KMS-11 (cell line): ENCODE results near the gene LRFN3.
"Not testable (repeated sequence)": the region's sequence is repeated elsewhere in the genome, so short reads cannot be mapped to it uniquely, and the experiment has no call there.

ENCODE experiments used
- H2AFZ ChIP-seq: fragments of 200-600 bp; sonication (generic); 2 replicates; pipeline ENCODE4 v1.6.1; 2016; ENCODE audit warnings: antibody characterized with exemption, mixed run types, low read depth
- H3K27ac ChIP-seq: fragments of 200-600 bp; sonication (generic); 2 replicates; pipeline ENCODE4 v1.6.1; 2016; ENCODE audit warnings: mild to moderate bottlenecking, mixed run types
- H3K27me3 ChIP-seq: fragments of 200-600 bp; sonication (generic); 2 replicates; pipeline ENCODE4 v1.6.1; 2017; ENCODE audit warnings: mild to moderate bottlenecking, low read depth, mixed run types, moderate library complexity; ENCODE audit not compliant: insufficient read depth
- H3K36me3 ChIP-seq: fragments of 200-600 bp; sonication (generic); 2 replicates; pipeline ENCODE4 v1.6.1; 2017; ENCODE audit warnings: mild to moderate bottlenecking, mixed run types; ENCODE audit not compliant: insufficient read depth
- H3K4me1 ChIP-seq: fragments of 200-600 bp; sonication (generic); 2 replicates; pipeline ENCODE4 v1.6.1; 2016; ENCODE audit warnings: mild to moderate bottlenecking, low read depth, mixed run types; ENCODE audit not compliant: poor library complexity, severe bottlenecking
- H3K4me2 ChIP-seq: fragments of 200-600 bp; sonication (generic); 2 replicates; pipeline ENCODE4 v1.7.0; 2016; ENCODE audit warnings: mild to moderate bottlenecking, mixed run types
- H3K4me3 ChIP-seq: fragments of 200-600 bp; sonication (generic); IDR thresholded peaks from 2 replicates; pipeline ENCODE4 v1.6.1; 2017; ENCODE audit warnings: low read depth, low read length, mixed read lengths; ENCODE audit not compliant: insufficient read depth
- H3K79me2 ChIP-seq: fragments of 200-600 bp; sonication (generic); 2 replicates; pipeline ENCODE4 v1.6.1; 2016; ENCODE audit warnings: low read depth, mixed run types; ENCODE audit not compliant: insufficient read depth
- H3K9ac ChIP-seq: fragments of 200-600 bp; sonication (generic); 2 replicates; pipeline ENCODE4 v1.6.1; 2016; ENCODE audit warnings: mild to moderate bottlenecking, mixed run types
- H4K20me1 ChIP-seq: fragments of 200-600 bp; sonication (generic); 2 replicates; pipeline ENCODE4 v1.6.1; 2016; ENCODE audit warnings: mild to moderate bottlenecking, mixed run types; ENCODE audit not compliant: insufficient read depth
- TF ChIP-seq, protein P1 (sequence below): fragments of 200-600 bp; sonication (generic); conservative IDR thresholded peaks from 2 replicates; pipeline ENCODE4 v1.6.1; 2017; ENCODE audit warnings: low read depth, mild to moderate bottlenecking, antibody characterized with exemption, low read length, moderate library complexity, mixed read lengths

The LRFN3 gene

GRCh38 chr19:35908973-35909683 is 27.0 kb upstream of the LRFN3 start:
- no peaks in the 10 kb centered on the region for H4K20me1 ChIP-seq
- H3K9ac ChIP-seq, result no peak overlapping the region
- no peak overlapping the region for H2AFZ ChIP-seq
- no peaks in the 10 kb centered on the region for H3K36me3 ChIP-seq
- H3K27me3 ChIP-seq, result peaks cover 2% of the 10 kb centered on the region; the same call in 1 of the 2 replicates
- no peak overlapping the region for H3K4me2 ChIP-seq
- H3K4me3 ChIP-seq, result no peak overlapping the region
- no peaks in the 10 kb centered on the region for H3K79me2 ChIP-seq
- TF ChIP-seq, protein P1, sequence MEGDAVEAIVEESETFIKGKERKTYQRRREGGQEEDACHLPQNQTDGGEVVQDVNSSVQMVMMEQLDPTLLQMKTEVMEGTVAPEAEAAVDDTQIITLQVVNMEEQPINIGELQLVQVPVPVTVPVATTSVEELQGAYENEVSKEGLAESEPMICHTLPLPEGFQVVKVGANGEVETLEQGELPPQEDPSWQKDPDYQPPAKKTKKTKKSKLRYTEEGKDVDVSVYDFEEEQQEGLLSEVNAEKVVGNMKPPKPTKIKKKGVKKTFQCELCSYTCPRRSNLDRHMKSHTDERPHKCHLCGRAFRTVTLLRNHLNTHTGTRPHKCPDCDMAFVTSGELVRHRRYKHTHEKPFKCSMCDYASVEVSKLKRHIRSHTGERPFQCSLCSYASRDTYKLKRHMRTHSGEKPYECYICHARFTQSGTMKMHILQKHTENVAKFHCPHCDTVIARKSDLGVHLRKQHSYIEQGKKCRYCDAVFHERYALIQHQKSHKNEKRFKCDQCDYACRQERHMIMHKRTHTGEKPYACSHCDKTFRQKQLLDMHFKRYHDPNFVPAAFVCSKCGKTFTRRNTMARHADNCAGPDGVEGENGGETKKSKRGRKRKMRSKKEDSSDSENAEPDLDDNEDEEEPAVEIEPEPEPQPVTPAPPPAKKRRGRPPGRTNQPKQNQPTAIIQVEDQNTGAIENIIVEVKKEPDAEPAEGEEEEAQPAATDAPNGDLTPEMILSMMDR, result no peak
- no peaks in the 10 kb centered on the region for H3K4me1 ChIP-seq
- no peak overlapping the region for H3K27ac ChIP-seq

DNA sequence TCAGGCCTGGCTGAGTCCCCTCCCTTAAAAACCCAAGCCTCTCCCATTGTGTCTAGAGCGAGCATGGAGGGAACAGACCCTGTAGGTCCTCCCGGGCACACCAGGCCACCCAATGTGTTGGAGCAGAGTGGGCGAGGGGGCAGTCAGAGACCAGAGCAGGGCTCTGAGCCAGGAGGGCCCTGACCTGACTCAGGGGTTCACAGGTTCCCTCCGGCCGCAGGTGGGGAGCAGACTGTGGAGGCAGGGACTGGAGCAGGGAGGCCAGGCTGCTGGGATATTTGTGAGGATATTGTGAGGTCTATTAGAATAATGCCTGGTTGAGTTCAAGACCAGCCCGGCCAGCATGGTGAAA is 26.5 kb upstream of the LRFN3 start:
- Histone ChIP-seq H4K20me1 (no peaks in the 10 kb centered on the region), H3K27me3 (peaks cover 2% of the 10 kb centered on the region; the same call in 1 of the 2 replicates), H3K4me1 (no peaks in the 10 kb centered on the region), H3K4me3 (no peak overlapping the region), H3K27ac (no peak overlapping the region), H2AFZ (no peak overlapping the region), H3K79me2 (no peaks in the 10 kb centered on the region), H3K4me2 (no peak overlapping the region), H3K9ac (no peak overlapping the region), H3K36me3 (no peaks in the 10 kb centered on the region)
- TF ChIP-seq, protein P1, result no peak

- not testable (repeated sequence) for H3K4me2 ChIP-seq, H3K9ac ChIP-seq, H3K79me2 ChIP-seq, H3K4me1 ChIP-seq, H4K20me1 ChIP-seq, H3K27me3 ChIP-seq, H3K27ac ChIP-seq, H3K36me3 ChIP-seq, H3K4me3 ChIP-seq, H2AFZ ChIP-seq
These were observed 25.8 kb upstream of the LRFN3 start for GRCh38 chr19:35910355-35910754.

DNA sequence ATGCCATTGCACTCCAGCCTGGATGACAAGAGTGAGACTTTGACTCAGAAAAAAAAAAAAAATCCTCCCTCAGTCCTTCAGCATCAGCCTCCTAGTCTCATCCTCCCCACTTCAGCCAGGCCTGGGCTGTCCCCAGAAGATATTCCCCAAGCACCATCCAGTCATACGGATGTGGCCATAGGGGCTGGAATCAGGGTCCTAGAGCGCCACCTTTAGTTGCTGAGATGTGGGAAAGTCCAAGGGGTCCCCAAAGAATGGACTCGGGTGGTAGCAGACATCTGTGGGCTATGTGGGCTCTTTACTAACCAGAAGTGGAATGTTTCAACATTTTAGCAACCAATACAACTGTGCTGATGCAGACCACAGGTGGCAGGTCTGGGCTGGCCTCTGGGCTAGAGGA is 25.0 kb upstream of the LRFN3 start:
- Histone ChIP-seq H3K27me3 (peaks cover 11% of the 10 kb centered on the region; the same call in 1 of the 2 replicates), H3K4me1 (no peaks in the 10 kb centered on the region), H3K4me3 (no peak overlapping the region), H3K27ac (no peak overlapping the region), H3K4me2 (no peak overlapping the region), H3K9ac (no peak overlapping the region), H2AFZ (no peak overlapping the region), H4K20me1 (no peaks in the 10 kb centered on the region), H3K79me2 (no peaks in the 10 kb centered on the region), H3K36me3 (no peaks in the 10 kb centered on the region)
- TF ChIP-seq, protein P1, result no peak

- no peaks in the 10 kb centered on the region for H4K20me1 ChIP-seq
- no peaks in the 10 kb centered on the region for H3K79me2 ChIP-seq
- H3K4me1 ChIP-seq, result no peaks in the 10 kb centered on the region
- no peaks in the 10 kb centered on the region for H3K36me3 ChIP-seq
- no peak overlapping the region for H3K27ac ChIP-seq
- peaks cover 15% of the 10 kb centered on the region; the same call in 1 of the 2 replicates for H3K27me3 ChIP-seq
- H3K4me3 ChIP-seq, result no peak overlapping the region
- no peak overlapping the region for H3K4me2 ChIP-seq
- H2AFZ ChIP-seq, result no peak overlapping the region
- TF ChIP-seq, protein P1, result no peak
- no peak overlapping the region for H3K9ac ChIP-seq
These were observed 24.4 kb upstream of the LRFN3 start for GRCh38 chr19:35911790-35912189.
